GM19023 (cell line): ENCODE results near the gene TOP1.

Source experiments
- ATAC-seq: cut with Tn5 transposase; IDR thresholded peaks from one replicate; pipeline ENCODE4 v1.9.1; 2021; ENCODE audit warnings: mild to moderate bottlenecking, moderate library complexity; ENCODE audit not compliant: unreplicated experiment

TOP1 gene

DNA sequence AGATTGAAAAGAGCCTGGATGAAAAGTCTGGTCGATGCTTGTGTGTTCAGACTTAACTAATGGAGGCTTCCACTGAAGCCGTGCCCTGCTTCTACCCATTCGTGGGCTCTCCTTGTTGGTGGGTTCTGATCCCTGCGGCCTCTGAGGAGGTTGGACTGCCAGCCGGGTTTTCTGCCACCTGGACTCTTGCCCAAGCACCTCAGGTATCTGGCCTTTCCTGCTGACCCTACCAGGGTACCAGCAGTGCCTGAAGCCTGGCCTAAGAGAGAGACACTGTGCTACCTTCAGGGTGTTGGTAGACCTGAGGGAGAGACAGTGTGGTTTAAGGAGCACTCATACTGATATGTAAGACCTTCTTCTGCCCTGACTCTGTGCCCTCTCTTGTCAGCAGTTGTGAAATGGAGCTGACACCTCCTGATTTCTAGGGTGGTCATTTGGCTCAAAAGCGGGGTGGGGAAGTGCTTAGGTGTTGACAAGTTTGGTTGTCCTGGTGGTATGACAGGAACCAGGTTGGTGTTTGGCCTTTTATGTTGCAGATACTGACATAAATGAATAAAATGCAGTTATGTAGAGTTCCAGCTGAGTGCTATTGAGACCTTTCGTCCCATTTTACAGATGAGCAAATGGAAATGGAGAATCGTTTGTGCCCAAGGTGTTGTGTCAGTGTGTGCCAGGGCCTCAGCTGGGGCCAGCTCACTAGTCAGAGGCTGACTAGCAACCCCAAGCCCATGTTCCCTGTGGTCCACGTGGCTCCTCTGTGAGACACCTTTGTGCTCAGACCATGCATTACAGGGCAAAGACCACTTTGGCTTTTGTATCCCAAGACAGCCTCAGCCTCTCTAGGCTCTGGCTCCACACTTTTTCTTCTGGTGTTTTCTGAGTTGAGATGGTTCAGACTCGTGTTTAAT lies 111.9 kb downstream of the TOP1 start:
- ATAC-seq, result no peak

DNA sequence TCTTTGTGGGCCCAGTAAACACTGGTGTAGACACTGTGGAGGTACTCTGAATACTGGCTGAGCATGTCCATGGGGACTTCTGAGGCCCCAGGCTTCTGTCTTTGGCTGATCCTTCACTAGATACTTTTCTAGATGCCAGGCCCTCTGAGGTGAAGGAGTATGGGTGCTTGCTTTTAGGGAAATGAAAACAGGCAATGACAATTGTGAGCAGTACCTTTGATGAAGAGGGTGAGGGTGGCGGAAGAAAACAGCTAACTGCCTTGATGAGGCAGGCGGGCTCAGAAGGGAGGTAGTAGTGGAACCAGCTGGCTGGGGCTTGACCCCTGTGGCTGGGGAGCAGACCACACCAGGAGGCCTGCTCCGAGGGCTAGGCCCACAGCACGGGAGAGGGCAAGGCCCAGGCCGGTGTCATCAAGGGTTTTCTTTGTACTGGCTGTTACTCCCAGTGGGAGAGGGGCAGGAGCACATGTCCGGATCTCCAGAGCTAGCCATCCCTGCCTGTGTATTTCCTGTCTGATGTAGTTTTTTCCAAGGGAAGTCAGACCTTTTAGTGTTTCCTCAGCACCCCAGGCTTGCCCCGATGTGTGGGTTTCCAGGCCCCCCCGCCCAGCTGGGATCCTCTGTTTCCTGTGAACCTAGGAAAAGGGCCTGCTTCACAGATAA lies 112.7 kb downstream of the TOP1 start:
- no peak for ATAC-seq

DNA sequence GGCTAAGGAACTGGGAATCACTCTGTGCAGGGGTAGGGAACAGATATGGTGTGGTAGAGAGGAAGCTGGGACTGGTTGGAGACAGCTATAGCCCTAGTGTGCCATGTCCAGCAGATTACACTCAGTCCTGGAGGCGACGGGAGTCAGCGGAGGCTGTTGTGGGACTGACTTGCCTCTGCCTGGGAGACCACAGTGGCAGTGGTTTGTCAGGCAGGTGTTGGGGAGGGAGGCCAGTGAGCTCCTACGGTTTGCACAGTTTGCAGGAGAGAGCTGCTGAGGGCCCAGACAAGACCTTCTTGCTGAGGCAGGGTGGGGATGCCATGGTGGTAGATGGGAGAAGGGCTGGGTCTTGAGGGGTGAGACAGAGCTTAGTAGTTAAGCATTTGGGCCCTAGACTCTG lies 113.6 kb downstream of the TOP1 start:
- ATAC-seq, result no peak

DNA sequence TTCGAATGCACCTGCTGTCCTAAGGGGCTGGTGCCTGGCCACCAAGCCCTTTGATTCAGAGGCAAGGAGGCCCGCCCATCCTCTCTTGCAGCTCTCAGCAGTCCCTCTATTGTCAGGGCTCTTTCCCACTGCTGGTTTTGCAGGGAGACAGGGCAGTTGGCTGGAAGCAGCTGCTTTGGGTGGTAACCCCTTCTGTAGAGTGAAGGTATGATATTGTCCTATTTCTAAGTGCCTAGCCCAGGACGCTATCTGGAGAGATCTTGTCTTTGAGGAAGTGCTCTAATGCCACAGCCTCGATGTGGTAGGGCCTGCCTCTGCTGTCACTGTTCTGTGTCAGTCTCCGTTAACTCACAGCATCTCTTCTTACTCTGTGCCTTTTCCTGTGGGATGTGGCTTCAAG lies 114.3 kb downstream of the TOP1 start:
- ATAC-seq, result no peak

DNA sequence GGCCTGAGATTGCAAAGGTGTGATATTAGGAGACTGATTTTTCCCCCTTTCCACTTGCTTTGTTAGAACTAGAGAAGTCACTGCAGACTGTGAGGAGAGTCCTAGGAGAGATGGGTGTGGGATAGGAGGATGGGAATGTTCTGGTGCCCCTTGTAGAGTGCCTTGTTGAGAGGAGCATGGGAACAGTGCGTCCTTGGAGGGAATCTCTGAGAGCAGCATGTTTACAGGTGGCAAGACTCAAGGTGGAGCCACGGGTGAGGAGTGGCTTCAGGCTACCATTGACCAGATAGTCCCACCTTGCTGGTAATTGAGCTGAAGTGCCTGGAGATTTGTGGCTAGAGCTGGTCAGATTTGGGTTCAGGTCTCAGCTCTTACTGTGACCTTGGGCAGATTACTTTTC lies 114.7 kb downstream of the TOP1 start:
- ATAC-seq, result no peak

DNA sequence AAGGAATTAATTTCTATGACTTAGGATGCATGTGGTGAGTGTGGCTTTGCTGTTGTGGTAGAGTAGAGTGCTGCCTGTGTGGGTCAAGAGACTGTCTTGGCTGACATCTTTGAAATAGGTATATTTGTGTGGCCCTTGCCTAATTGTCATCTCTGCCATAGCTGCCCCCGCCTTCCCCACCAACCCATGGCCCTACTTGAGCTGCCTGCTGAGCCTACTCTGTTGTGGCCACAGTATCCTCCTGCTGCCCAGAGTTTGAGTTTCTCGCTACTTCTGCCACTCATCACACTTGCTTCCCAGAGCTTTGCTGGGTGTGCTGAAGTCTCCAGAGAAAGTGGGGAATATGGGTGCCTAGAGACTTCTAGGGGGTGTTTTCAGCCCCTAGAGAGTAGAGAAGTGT lies 116.7 kb downstream of the TOP1 start:
- no peak for ATAC-seq

DNA sequence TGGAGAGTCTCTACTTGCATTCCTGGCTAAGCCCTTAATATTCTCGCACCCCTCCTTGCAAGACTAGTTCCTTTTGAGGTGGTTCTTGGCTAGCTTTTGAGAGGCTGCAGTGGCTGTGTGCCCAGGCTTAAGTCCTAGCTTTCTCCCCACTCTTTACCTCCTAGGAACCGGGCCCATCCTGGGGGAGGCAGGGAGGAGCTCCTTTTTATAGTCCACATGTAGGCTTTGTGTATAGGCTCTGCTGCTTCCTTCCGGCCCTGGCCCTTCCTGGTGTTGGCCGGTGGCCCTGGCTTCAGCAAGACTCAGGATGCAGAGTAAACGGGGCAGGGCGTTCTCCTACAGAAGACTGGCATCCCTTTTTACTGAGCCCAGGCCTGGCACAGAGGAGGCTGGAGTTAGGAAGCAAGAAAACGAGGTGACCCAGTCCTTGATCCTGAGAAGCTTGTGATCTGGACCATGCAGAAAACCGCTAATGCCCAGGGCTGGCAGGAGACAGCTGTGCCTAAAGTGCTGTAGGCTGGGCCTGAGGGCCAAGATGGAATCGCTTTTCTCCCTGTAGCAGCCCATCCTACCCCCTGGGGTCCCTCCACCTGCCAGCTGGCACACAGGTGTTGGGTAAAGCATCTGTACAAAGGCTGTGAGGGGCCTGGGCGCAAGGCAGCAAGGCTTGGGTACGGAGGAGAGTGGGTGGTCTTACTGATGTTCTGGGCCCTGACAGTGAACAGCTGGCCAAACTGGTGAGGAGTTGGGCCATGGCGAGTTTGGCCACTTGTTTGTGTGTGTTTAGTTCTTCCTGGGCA lies 117.4 kb downstream of the TOP1 start:
- ATAC-seq, result no peak

DNA sequence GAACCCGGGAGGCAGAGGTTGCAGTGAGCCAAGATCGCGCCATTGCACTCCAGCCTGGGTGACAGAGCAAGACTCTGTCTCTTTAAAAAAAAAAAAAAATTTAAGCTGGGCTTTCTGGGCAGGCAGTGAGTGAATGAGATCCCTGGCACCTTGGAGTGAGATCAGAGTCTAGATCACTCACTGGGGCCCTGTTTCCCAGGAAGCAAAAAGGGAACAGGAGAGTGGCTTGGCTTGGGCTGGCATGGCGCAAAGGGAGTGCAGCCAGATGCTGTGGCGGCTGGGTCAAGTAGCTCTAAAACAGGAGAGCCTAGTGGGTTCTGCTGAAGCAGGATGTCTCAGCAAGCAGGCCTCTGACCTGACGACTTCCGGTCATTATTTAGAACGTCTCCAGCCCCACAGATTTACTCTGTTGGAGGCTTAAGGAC lies 119.2 kb downstream of the TOP1 start:
- ATAC-seq, result no peak

DNA sequence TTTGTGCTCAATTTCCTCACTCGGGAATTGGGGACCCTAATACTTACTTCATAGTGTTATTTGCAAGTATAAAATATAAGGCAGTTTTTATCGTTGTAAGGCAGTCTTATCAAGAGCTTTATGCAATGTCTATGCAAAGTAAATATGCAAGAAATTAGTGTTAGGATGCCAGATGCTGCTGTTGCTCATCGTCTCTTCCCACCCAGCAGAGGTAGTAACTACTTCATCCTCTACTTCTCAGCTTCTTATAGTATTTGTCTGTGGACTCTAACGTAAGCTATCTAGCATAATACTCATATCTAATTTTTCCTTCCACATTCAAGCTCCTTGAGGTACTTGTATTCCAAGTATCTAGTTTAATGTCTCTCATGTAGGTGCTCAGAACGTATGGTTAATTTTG lies 120.3 kb downstream of the TOP1 start:
- no peak for ATAC-seq

DNA sequence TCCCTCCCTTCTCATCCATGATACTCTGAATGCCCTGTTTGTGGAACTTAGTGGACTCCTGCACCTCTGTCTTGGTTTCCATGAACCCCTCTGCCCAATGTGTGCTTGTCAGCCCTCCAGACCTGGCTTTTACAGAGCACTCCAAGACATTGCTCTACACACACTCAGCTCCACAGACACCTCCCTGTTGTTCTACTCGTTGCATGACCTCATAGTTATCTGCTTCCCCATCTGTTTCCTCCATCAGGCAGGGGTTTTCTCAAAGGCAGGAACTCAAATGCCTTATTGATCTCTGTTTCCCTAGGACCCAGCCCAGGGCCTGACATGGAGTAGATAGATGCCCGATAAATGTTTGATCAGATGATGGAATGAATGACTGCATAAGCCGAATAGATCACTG lies 122.0 kb downstream of the TOP1 start:
- ATAC-seq, result no peak

DNA sequence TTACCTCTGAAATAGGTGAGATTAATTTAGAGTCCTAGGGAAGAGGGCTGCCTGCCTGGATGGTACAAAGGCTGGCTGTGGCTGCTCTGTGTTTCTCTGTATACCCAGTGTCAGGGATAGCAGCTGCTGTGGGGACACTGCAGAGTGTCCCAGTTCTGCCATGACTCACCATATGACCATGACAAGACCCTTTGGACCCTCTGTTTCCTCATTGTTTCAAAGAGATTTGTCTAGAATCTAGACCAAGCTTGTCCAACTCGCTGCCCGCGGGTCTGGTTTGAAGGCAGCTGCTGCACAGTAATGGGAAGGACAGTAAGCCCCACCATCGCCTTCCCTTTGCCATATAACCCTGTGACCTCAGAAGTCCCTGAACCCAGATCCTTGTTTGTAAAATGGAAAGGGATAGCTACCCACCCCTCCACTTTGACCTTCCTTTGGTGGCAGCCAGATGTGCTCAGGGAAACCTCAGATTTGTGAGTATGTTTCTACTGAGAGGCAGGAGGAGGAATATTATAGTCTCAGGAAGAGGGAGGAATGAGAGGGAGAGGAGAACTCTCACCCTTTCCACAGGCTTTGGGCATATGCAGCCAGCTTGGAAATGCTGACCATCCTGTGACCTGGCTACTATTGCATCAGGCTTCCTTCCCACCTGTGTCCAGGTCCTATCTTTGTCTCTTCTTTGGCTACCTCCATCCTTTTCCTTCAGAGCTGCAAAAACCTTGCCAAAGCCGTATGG lies 122.7 kb downstream of the TOP1 start:
- ATAC-seq, result no peak

DNA sequence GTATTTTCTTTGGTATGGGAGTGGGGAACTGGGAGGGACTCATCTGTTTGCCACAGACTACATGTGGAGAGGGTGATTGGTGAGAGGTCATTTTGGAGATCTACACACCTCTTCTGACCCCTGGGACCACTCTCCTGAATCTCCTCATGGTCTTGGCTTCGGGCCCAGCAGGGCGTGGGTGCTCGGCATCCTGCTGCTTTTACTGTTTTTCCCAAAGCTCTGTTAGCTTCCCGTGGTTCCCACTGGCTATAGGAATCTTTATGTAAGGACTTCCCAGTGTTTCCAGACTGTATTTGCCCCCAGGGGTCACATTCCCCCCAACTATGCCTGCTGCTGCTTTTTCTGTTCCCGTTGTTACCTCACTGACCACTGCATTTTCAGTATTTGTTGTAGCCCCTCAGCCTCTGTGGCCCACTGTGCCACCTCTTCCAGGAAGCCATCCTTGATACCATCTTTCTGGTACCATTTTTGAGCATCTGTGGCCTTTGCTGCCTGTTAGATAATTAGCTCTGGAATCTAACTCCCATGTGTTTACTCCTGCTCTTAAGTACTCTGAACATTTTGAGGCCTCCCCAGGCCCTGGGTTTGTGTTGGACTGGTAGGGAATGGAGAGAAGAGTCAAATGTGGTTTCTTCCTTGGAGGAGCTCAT lies 123.6 kb downstream of the TOP1 start:
- ATAC-seq, result no peak

DNA sequence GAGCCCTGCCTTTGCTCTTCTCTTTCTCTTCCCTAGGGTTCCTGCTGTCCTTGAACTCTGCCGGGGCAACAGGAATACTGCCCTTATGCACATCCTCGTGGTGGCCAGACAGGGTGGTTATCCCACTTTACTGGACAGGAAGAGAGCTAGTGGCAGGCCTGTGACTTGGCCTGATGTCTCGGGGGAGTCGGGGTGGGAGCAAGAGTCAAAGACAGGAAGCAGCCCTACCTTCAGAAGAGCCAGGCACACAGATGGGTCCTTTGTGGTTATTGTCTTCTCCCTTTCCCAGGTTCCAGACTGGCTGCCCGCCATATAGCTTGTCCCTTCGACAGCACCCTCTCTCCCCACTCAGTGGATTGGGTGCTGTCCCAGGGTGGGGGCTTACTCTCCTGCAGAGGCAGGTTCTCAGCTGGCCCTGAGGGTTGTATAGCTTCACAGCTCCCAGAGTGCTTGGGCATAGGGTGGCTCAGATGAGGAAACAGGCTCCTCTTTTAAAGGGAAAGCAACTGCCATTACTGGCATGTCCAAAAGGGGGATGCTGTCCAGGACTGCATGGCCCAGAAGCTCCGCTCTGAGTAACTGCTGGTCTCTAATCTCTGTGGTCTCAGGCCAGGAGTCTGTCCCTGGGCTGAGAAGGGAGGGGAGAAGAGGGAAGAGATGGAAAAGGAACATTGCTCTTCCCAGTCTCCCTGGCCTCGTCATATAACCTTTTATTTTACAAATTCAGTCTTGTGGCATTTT lies 126.0 kb downstream of the TOP1 start:
- no peak for ATAC-seq

DNA sequence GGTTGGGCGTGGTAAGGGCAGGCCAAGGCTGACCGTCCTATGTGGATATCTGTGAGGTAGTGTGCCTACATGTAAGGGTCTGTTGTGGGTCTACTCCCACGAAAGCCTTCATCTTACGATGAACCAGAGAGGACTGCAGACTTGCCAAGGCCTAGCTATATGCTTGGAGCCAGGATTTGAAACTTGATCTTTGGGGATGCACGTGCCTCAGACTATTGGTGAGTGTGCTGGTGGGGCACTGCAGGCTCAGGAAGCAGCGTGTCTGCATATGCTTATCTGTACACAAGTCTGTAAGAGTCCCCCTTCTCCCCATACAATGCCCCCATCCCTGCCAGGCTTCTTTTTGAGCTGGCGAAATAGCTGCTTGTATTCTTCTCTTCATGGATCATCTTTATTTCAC lies 126.6 kb downstream of the TOP1 start:
- no peak for ATAC-seq

DNA sequence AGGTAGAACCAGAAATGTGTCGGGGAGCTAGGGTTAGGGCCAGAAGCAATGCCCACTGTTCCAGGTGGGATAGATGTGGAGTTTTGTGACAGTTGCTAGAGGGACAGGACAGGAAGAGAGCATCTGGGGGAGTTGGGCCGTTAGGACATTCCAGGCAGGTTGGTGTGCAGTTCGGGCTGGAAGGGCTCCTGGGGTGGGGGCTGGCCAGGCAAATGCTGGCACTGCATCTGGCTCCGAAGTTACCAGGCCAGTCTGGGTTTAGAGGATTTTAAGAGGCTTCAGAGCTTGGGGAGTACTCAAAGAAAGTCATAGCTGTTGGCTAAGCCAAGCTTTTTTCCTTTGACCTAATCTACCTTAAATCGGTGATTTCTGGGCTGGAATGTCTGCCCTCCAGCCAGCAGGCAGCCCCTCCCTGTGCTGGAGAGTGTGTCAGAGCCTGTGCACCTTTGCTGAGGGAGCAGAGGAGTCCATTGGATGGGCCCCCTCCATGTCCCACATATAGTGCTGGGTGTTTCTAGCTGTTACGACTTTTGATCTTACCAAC lies 129.5 kb downstream of the TOP1 start:
- no peak for ATAC-seq

DNA sequence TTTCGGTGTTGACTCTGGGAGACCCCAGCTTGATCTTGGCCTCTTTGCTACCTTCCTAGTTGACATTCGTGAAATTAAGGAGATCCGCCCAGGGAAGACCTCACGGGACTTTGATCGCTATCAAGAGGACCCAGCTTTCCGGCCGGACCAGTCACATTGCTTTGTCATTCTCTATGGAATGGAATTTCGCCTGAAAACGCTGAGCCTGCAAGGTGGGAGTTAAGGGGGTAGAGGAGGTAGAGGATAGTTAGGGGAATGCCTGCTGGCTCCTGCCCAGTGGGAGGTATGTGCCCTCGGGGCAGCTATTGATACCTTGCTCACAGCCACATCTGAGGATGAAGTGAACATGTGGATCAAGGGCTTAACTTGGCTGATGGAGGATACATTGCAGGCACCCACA lies 130.9 kb downstream of the TOP1 start:
- no peak for ATAC-seq

DNA sequence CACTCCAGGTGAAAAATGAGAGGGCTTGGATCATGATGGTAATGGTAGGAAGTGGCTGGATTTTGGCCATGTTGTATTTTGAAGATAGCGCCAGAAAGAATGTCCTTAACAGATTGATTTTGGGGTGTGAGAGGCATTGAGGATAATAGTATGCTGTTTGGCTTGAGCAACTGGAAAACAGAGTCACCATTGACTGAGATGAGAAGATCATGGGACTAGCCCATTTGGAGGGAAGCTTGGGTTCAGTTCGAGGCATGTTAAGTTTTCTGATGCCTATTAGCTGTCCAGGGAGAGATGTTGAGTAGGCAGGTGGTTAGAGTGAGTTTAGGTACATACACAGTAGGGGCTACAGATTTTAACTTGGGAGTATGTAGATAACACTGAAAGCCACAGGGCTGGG lies 132.1 kb downstream of the TOP1 start:
- no peak for ATAC-seq

DNA sequence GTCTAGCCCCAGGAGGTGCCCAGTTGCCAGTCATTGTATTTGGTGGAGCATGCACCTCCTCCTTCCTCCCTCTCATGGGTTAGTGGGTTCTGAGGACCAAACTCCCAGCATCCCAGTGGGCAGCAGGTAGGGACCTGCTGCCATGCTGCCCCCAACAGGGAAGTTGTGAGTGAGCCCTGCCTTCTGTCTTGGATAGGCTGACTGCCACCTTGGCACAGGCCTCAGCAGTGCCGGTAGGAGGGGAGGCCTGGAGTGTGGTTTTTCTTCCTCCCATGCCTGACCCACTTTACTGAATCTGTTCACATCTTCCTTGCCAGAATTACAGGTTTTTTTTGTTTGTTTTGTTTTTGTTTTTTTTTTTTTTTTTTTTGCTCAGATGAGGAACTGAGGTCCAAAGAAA lies 133.3 kb downstream of the TOP1 start:
- ATAC-seq, result no peak

DNA sequence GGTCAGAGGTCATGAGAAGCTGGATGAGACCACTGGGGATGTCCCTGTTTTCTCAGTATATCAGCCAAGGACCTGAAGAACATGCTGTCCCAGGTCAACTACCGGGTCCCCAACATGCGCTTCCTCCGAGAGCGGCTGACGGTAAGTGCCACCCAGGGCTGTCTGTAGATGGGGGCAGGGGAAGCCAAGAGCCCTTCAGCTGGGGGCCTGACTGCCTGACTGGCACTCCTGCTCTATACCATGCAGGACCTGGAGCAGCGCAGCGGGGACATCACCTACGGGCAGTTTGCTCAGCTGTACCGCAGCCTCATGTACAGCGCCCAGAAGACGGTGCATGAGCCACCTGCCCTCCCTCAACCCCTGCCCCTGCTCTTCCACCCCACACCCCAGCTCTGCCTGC lies 133.8 kb downstream of the TOP1 start:
- no peak for ATAC-seq

DNA sequence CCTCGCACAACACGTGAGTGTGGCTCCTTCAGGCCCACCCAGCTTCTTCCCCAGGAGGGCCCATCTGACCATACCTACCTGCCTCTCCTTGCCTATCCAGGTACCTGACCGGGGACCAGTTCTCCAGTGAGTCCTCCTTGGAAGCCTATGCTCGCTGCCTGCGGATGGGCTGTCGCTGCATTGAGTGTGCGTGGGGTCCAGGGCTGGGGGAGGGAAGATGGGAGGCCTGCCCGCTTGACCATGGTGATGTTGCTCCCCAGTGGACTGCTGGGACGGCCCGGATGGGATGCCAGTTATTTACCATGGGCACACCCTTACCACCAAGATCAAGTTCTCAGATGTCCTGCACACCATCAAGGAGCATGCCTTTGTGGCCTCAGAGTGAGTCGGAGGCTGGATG lies 135.2 kb downstream of the TOP1 start:
- no peak for ATAC-seq
